ENCODE results near the gene SEC61G. TPM values are rescaled to one million over a fixed set of nuclear protein-coding genes. Genes with fewer than 3 reads are reported as not detected.

SEC61G gene
- total RNA-seq, 2 experiments from 2014 or later = 43.9 to 51.3 TPM

DNA sequence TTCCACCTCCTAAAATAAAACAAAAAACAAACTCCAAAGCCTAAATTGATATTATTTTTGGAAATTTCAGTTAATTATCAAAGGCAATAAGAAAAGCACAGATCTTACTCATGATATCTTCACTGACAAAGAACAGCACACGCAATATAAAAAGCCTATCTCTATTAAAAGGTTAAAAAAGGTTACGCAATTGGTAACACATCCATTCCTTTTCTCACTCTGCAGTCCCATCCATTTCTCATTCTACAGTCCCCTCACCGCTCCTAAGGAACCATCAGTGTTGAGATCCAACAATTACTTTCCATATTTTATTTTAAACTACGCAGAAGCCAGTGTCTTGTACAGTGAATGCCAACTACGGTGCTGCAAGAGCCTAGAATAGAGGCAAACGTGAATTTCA lies 1.3 kb downstream of the SEC61G start:
- peaks cover 45% of the 10 kb centered on the region for H3K36me3 Mint-ChIP-seq (ENCODE audit: low read depth)
- ChIA-PET POLR2A (no interaction called here), CTCF (no interaction called here)
- Histone ChIP-seq H3K27ac (ENCODE audit: low read depth in 1 of 2, low read length in 2 of 2) (no peak overlapping the region), H3K4me3 (ENCODE audit: low read length) (peak overlapping the region; percentile 69), H3K36me3 (ENCODE audit: insufficient read depth, low read length) (peaks cover 25% of the 10 kb centered on the region), H3K4me1 (ENCODE audit: insufficient read depth, low read length) (peaks cover 21% of the 10 kb centered on the region), H3K27me3 (ENCODE audit: control insufficient read depth in 1 of 2, insufficient read depth in 2 of 2, low read length in 2 of 2) (no peaks in the 10 kb centered on the region), H3K9me3 (ENCODE audit: control insufficient read depth in 1 of 2, insufficient read depth in 1 of 2, low read length in 2 of 2) (no peaks in the 10 kb centered on the region)
- peak overlapping the region; percentile 96 for H3K4me3 Mint-ChIP-seq
- no peaks in the 10 kb centered on the region for H3K27me3 Mint-ChIP-seq
- H3K9me3 Mint-ChIP-seq = no peaks in the 10 kb centered on the region
- DNase-seq (no peak), ATAC-seq (ENCODE audit: poor library complexity) (no peak)
- H3K4me1 Mint-ChIP-seq (ENCODE audit: low read depth) = peaks cover 58% of the 10 kb centered on the region
- peak overlapping the region; percentile 95 for H3K27ac Mint-ChIP-seq
- intact Hi-C loops (cut with DNase I, micrococcal nuclease) = loop anchor here in 1 of 2 experiments (5.0 to 10.0 kb wide), 4 partner anchors 815 to 1350 kb away; partner anchors contain the start of genes CHCHD2, NIPSNAP2 and VOPP1
- TF ChIP-seq, protein P1, sequence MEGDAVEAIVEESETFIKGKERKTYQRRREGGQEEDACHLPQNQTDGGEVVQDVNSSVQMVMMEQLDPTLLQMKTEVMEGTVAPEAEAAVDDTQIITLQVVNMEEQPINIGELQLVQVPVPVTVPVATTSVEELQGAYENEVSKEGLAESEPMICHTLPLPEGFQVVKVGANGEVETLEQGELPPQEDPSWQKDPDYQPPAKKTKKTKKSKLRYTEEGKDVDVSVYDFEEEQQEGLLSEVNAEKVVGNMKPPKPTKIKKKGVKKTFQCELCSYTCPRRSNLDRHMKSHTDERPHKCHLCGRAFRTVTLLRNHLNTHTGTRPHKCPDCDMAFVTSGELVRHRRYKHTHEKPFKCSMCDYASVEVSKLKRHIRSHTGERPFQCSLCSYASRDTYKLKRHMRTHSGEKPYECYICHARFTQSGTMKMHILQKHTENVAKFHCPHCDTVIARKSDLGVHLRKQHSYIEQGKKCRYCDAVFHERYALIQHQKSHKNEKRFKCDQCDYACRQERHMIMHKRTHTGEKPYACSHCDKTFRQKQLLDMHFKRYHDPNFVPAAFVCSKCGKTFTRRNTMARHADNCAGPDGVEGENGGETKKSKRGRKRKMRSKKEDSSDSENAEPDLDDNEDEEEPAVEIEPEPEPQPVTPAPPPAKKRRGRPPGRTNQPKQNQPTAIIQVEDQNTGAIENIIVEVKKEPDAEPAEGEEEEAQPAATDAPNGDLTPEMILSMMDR (IDR thresholded peaks at IDR 0.05) = no peak

DNA sequence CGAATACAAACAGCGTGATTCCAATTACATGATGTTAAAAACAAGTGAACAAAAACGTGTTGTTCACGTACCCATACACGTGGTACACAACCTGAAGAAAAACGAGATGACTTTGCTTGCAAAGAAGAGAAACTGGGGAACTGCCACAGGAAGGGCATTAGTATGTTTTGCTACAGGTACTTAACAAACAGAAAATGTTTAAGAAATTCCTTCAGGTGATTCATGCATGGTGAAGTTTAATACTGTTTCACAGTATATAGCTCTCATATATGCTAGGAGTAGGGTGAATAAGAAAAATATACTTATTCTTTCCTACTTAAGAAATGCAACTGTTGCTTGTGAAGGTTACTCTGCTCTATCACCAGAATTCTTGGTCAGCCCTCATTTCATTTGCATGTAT lies 9.8 kb downstream of the SEC61G start:
- intact Hi-C loops (cut with DNase I, micrococcal nuclease) = no loop called here
- ChIA-PET POLR2A (no interaction called here), CTCF (no interaction called here)
- Histone ChIP-seq H3K36me3 (ENCODE audit: insufficient read depth, low read length) (peaks cover 61% of the 10 kb centered on the region), H3K4me1 (ENCODE audit: insufficient read depth, low read length) (no peaks in the 10 kb centered on the region), H3K9me3 (ENCODE audit: control insufficient read depth in 1 of 2, insufficient read depth in 1 of 2, low read length in 2 of 2) (no peaks in the 10 kb centered on the region), H3K27ac (ENCODE audit: low read depth in 1 of 2, low read length in 2 of 2) (no peak overlapping the region), H3K27me3 (ENCODE audit: control insufficient read depth in 1 of 2, insufficient read depth in 2 of 2, low read length in 2 of 2) (no peaks in the 10 kb centered on the region), H3K4me3 (ENCODE audit: low read length) (no peak overlapping the region)
- H3K27me3 Mint-ChIP-seq = no peaks in the 10 kb centered on the region
- no peaks in the 10 kb centered on the region for H3K9me3 Mint-ChIP-seq
- TF ChIP-seq, protein P1 (IDR thresholded peaks at IDR 0.05) = no peak
- ATAC-seq (ENCODE audit: poor library complexity) = no peak
- H3K4me3 Mint-ChIP-seq = no peak overlapping the region
- H3K4me1 Mint-ChIP-seq (ENCODE audit: low read depth) = peaks cover 7% of the 10 kb centered on the region
- no peak overlapping the region for H3K27ac Mint-ChIP-seq
- H3K36me3 Mint-ChIP-seq (ENCODE audit: low read depth) = peaks cover 76% of the 10 kb centered on the region
- DNase-seq = no peak

DNA sequence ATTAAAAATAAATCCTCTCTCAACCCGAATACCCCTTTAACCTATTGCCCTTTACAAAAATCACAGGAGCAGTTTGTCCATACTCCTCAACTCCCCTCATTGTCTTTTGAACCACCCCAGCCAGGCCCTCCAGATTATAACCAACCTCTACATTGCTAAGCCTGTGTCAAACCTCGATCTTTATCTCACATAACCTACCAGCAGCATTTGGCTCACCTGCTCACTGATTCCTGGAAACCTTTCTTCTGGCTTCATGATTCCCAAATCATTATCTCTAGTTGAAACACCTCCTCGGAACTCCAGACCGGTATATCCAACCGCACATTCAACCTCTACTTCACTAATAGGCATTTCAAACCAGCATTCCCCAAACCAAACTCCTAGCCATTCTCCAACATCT lies 11.8 kb downstream of the SEC61G start:
- H3K9me3 Mint-ChIP-seq = no peaks in the 10 kb centered on the region
- no peaks in the 10 kb centered on the region for H3K4me1 ChIP-seq (ENCODE audit: insufficient read depth, low read length)
- H3K27me3 ChIP-seq (ENCODE audit: control insufficient read depth in 1 of 2, insufficient read depth in 2 of 2, low read length in 2 of 2) = no peaks in the 10 kb centered on the region
- H3K9me3 ChIP-seq (ENCODE audit: control insufficient read depth in 1 of 2, insufficient read depth in 1 of 2, low read length in 2 of 2) = no peaks in the 10 kb centered on the region
- no peak overlapping the region for H3K4me3 Mint-ChIP-seq
- POLR2A ChIA-PET = no interaction called here
- H3K4me1 Mint-ChIP-seq (ENCODE audit: low read depth) = no peaks in the 10 kb centered on the region
- H3K27ac Mint-ChIP-seq = no peak overlapping the region
- H3K36me3 ChIP-seq (ENCODE audit: insufficient read depth, low read length) = peaks cover 46% of the 10 kb centered on the region
- CTCF ChIA-PET = no interaction called here
- intact Hi-C loops (cut with DNase I, micrococcal nuclease) = no loop called here
- DNase-seq (no peak), ATAC-seq (ENCODE audit: poor library complexity) (no peak)
- peaks cover 56% of the 10 kb centered on the region for H3K36me3 Mint-ChIP-seq (ENCODE audit: low read depth)
- no peak overlapping the region for H3K4me3 ChIP-seq (ENCODE audit: low read length)
- TF ChIP-seq, protein P1 (IDR thresholded peaks at IDR 0.05) = no peak
- H3K27me3 Mint-ChIP-seq = no peaks in the 10 kb centered on the region
- H3K27ac ChIP-seq (ENCODE audit: low read depth in 1 of 2, low read length in 2 of 2) = no peak overlapping the region
